GM23338 (cell line): ENCODE results near the gene TMEM229A.

ENCODE experiments used
- CREB1 ChIP-seq: fragments of 250-450 bp; sonication (Bioruptor Pico); IDR thresholded peaks from 2 replicates; pipeline ENCODE4 v1.5.0; 2020; ENCODE audit warnings: low read depth, mild to moderate bottlenecking, moderate library complexity
- CTCF ChIP-seq, 2 experiments: fragments of 200-600 bp in 1 of 2; sonication (generic) in 1 of 2; conservative IDR thresholded peaks; 2 replicates each; pipeline versions ENCODE4 v1.5.1 to v1.6.1; 2016 to 2017; ENCODE audit warnings: antibody characterized with exemption in 2 of 2, low read depth in 2 of 2, mild to moderate bottlenecking in 2 of 2, moderate library complexity in 1 of 2
- EZH2 ChIP-seq: fragments of 200-600 bp; sonication (generic); IDR thresholded peaks from one replicate; pipeline ENCODE4 v1.8.0; 2017; ENCODE audit warnings: antibody characterized with exemption, mild to moderate bottlenecking, low read depth; ENCODE audit not compliant: unreplicated experiment
- EZH2phosphoT487 ChIP-seq: fragments of 200-600 bp; sonication (generic); IDR thresholded peaks from one replicate; pipeline ENCODE4 v1.8.1; 2018; ENCODE audit warnings: antibody characterized with exemption; ENCODE audit not compliant: unreplicated experiment
- JUNB ChIP-seq: IDR thresholded peaks from one replicate; pipeline ENCODE4 v1.6.1; 2016; ENCODE audit warnings: antibody characterized with exemption; ENCODE audit not compliant: unreplicated experiment
- NANOG ChIP-seq: IDR thresholded peaks from 2 replicates; pipeline ENCODE4 v1.6.1; 2016; ENCODE audit warnings: antibody characterized with exemption, borderline replicate concordance
- POLR2AphosphoS5 ChIP-seq: IDR thresholded peaks from 2 replicates; pipeline ENCODE4 v1.6.1; 2016; ENCODE audit warnings: antibody characterized with exemption, low read depth
- ZNF114 ChIP-seq: fragments of 250-450 bp; sonication (Bioruptor Pico); IDR thresholded peaks from 2 replicates; pipeline ENCODE4 v1.5.0; 2020; ENCODE audit warnings: mild to moderate bottlenecking, moderate library complexity
- ZNF331 ChIP-seq: fragments of 250-450 bp; sonication (Bioruptor Pico); IDR thresholded peaks from 2 replicates; pipeline ENCODE4 v1.5.0; 2020; ENCODE audit warnings: low read depth, mild to moderate bottlenecking, moderate library complexity
- TF ChIP-seq, protein P1 (sequence below): IDR thresholded peaks from 2 replicates; pipeline ENCODE4 v1.6.1; 2016; ENCODE audit warnings: antibody characterized with exemption
- TF ChIP-seq, protein P2 (sequence below): IDR thresholded peaks from one replicate; pipeline ENCODE4 v1.6.1; 2018; ENCODE audit warnings: antibody characterized with exemption; ENCODE audit not compliant: unreplicated experiment

GRCh38 chr7:124058515-124058914 lies 25.6 kb upstream of the TMEM229A start:
- TF ChIP-seq CTCF (conservative IDR thresholded peaks at IDR 0.05; ENCODE audit: low read depth in 2 of 2) = no peak
- TF ChIP-seq EZH2 = no peak
- TF ChIP-seq POLR2AphosphoS5 = no peak
- no peak for TF ChIP-seq JUNB
- TF ChIP-seq, protein P1, sequence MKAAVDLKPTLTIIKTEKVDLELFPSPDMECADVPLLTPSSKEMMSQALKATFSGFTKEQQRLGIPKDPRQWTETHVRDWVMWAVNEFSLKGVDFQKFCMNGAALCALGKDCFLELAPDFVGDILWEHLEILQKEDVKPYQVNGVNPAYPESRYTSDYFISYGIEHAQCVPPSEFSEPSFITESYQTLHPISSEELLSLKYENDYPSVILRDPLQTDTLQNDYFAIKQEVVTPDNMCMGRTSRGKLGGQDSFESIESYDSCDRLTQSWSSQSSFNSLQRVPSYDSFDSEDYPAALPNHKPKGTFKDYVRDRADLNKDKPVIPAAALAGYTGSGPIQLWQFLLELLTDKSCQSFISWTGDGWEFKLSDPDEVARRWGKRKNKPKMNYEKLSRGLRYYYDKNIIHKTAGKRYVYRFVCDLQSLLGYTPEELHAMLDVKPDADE = no peak
- TF ChIP-seq EZH2phosphoT487 = no peak
- TF ChIP-seq, protein P2, sequence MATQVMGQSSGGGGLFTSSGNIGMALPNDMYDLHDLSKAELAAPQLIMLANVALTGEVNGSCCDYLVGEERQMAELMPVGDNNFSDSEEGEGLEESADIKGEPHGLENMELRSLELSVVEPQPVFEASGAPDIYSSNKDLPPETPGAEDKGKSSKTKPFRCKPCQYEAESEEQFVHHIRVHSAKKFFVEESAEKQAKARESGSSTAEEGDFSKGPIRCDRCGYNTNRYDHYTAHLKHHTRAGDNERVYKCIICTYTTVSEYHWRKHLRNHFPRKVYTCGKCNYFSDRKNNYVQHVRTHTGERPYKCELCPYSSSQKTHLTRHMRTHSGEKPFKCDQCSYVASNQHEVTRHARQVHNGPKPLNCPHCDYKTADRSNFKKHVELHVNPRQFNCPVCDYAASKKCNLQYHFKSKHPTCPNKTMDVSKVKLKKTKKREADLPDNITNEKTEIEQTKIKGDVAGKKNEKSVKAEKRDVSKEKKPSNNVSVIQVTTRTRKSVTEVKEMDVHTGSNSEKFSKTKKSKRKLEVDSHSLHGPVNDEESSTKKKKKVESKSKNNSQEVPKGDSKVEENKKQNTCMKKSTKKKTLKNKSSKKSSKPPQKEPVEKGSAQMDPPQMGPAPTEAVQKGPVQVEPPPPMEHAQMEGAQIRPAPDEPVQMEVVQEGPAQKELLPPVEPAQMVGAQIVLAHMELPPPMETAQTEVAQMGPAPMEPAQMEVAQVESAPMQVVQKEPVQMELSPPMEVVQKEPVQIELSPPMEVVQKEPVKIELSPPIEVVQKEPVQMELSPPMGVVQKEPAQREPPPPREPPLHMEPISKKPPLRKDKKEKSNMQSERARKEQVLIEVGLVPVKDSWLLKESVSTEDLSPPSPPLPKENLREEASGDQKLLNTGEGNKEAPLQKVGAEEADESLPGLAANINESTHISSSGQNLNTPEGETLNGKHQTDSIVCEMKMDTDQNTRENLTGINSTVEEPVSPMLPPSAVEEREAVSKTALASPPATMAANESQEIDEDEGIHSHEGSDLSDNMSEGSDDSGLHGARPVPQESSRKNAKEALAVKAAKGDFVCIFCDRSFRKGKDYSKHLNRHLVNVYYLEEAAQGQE = no peak
- no peak for TF ChIP-seq CREB1 (CRISPR knock-in tag)
- no peak for TF ChIP-seq ZNF114 (CRISPR knock-in tag)
- no peak for TF ChIP-seq ZNF331 (CRISPR knock-in tag)
- TF ChIP-seq NANOG = no peak
